Muscle of leg (tissue), 11 donors: Measurements from ENCODE around the gene MTHFR. TPM values are rescaled to one million over a fixed set of nuclear protein-coding genes. Genes with fewer than 3 reads are reported as not detected.
A peak's percentile ranks its signal among the peaks of the same experiment; 100 is the strongest.

Source experiments
- DNase-seq: peaks from one replicate; pipeline ENCODE4 v3.0.0; 2013
- H3K27ac ChIP-seq: one replicate; pipeline ENCODE4 v1.5.1; 2013; ENCODE audit warnings: mild to moderate bottlenecking, low read length, control low read depth
- H3K27me3 ChIP-seq: one replicate; pipeline ENCODE4 v1.6.1; 2013; ENCODE audit warnings: low read length; ENCODE audit not compliant: control insufficient read depth, insufficient read depth
- H3K36me3 ChIP-seq: one replicate; pipeline ENCODE4 v1.6.1; 2013; ENCODE audit warnings: low read length; ENCODE audit not compliant: control insufficient read depth, insufficient read depth
- H3K4me1 ChIP-seq: one replicate; pipeline ENCODE4 v1.6.1; 2013; ENCODE audit warnings: low read length; ENCODE audit not compliant: control insufficient read depth, insufficient read depth
- H3K4me3 ChIP-seq: one replicate; pipeline ENCODE4 v1.5.1; 2013; ENCODE audit warnings: low read length, control low read depth
- H3K9me3 ChIP-seq: replicated peaks from 2 replicates; pipeline ENCODE4 v1.6.1; 2013; ENCODE audit warnings: low read depth, low read length; ENCODE audit not compliant: control insufficient read depth
- WGBS: methylation state at CpG from one replicate; pipeline ENCODE4 v1.1.5; 2013; ENCODE audit warnings: missing lambda C conversion rate; ENCODE audit not compliant: insufficient coverage; 5-methylcytosine and 5-hydroxymethylcytosine counted together
- polyA plus RNA-seq, 8 donors: library from polyadenylated mRNA; unstranded; fragments of 120-200 nt; gene quantifications; one replicate each; pipeline versions ENCODE4 v1.2.1 to v1.2.3, GENCODE V29; 2013; ENCODE audit warnings: inconsistent platforms in 1 of 8, low replicate concordance in 1 of 8; ENCODE audit not compliant: insufficient read length in 8 of 8, insufficient read depth in 1 of 8
- total RNA-seq: library from RNA; stranded (reverse); fragments of 120-200 nt; gene quantifications from one replicate; pipeline ENCODE4 v1.2.4, GENCODE V29; 2013

MTHFR gene
- total and polyA plus RNA-seq, 9 donors = 23.8 to 50.1 (median 34.1) TPM

DNA sequence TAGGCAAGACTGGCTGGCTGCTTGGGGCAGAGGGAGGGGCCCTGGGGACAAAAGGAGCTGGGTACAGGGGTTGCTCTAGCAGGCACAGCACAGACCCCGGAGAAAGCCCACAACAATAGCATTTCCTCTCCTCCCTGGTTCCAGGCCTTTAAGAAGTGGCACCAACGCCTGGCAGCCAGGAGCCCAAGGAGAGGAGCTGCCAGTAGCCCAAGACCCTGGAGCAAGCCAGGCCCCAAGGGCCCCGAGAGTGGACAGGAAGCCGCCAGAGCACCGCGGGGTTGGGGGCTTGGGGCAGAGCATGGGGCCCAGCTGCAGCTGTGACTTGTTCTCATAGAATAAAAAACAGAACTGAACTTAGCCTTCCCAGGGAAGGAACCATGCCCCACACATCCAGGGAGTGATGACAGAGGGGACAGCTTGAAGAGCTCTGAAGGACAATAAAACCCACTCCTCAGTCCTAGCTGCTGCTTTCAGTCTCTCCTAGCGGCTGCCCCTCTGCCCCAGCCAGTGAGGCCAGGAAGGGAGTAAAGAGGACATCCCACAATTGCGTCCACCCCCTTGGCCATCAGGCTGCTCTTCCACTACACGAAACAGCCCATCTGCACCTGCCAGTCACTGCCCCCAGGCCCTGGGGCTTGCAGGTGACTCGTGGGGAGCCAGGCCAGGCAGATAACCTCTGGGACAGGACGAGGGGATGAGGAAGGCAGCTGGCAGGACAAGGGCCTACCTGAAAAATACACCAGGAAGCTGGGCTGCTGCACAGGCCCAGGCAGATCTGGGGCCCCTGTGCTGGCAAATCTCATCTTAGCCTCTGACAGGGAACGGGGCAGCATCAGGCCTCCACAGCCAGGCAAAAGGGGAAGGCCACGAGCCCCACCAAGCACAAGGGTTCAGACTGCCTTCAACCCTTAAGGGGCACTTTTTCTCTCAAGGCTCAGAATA lies 16.4 kb downstream of the MTHFR start:
- no peaks in the 10 kb centered on the region for H3K9me3 ChIP-seq
- no peaks in the 10 kb centered on the region for H3K27me3 ChIP-seq
- H3K27ac ChIP-seq = peak overlapping the region; percentile 96
- WGBS = 46% methylated on average over 6 of the region's 13 CpGs
- H3K4me1 ChIP-seq = peaks cover 84% of the 10 kb centered on the region
- no peak for DNase-seq
- H3K36me3 ChIP-seq = peaks cover 56% of the 10 kb centered on the region
- H3K4me3 ChIP-seq = peak overlapping the region; percentile 38

DNA sequence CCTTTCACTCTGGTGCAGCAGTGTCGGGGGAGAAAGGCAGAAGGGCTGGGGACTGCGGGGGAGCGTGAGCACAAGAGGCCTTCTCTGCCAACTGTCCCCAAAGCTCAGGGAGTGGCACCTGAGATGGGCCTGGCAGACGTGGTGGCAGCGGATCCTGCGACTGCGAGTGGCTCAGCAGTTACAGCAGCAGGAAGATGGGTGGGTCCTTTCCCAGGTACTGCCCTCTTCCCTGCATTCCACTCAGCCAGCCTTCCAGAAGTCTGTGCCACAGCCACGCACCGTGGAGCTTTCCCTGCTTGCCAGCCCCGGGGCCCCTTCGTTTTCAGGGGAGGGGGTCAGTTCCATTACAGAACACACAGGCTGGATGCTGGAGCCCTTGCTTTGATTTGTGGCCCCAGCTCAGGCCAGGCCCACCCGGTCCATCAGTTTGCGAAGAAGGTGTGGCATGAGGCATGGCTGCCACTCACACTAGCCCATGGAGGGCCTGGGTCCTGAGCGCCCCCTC lies 17.2 kb downstream of the MTHFR start:
- H3K27ac ChIP-seq = peak overlapping the region; percentile 96
- H3K4me1 ChIP-seq = peaks cover 85% of the 10 kb centered on the region
- no peak for DNase-seq
- WGBS = 80% methylated on average over 13 of the region's 14 CpGs
- no peaks in the 10 kb centered on the region for H3K27me3 ChIP-seq
- no peaks in the 10 kb centered on the region for H3K9me3 ChIP-seq
- peak overlapping the region; percentile 38 for H3K4me3 ChIP-seq
- peaks cover 48% of the 10 kb centered on the region for H3K36me3 ChIP-seq

GRCh38 chr1:11787804-11788436 lies 17.8 kb downstream of the MTHFR start:
- H3K9me3 ChIP-seq = no peaks in the 10 kb centered on the region
- H3K36me3 ChIP-seq = peaks cover 44% of the 10 kb centered on the region
- DNase-seq = no peak
- peak overlapping the region; percentile 96 for H3K27ac ChIP-seq
- H3K4me1 ChIP-seq = peaks cover 85% of the 10 kb centered on the region
- WGBS = 71% methylated on average over 13 of the region's 14 CpGs
- peak overlapping the region; percentile 38 for H3K4me3 ChIP-seq
- H3K27me3 ChIP-seq = no peaks in the 10 kb centered on the region

DNA sequence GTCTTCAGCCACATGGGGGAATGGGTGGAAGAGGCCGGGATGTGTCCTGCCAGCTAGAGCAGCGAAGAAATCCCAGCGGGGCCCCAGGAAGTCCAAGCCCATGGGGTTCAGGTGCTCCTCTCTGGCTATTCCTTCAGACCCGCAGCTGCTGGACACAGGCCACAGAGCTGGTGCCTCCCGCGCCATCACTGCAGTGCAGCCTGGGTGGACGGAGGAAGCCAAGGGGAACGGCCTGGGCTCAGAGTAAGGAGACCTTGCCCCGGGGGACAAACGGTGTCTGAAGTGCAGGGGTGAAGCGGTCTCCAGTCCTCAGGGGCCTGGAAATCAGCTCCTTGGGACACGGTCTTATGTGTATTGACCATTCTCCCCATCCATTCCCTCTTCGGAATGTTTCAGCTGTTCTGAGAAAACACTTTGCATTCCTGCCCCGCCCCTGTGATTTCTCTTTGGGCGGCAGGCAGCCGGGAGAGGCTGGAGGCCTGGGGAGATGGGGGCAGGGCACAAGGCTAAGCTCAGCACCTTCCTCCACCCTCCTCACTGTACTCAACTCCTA lies 18.4 kb downstream of the MTHFR start:
- 10% methylated on average over 14 of the region's 16 CpGs for WGBS

GRCh38 chr1:11786168-11786567 lies 19.6 kb downstream of the MTHFR start:
- H3K9me3 ChIP-seq = no peaks in the 10 kb centered on the region
- H3K4me1 ChIP-seq = peaks cover 68% of the 10 kb centered on the region
- H3K27me3 ChIP-seq = no peaks in the 10 kb centered on the region
- no peak for DNase-seq
- WGBS = 58% methylated on average over 3 of the region's 5 CpGs
- H3K4me3 ChIP-seq = no peak overlapping the region
- H3K27ac ChIP-seq = peak overlapping the region; percentile 96
- H3K36me3 ChIP-seq = peaks cover 28% of the 10 kb centered on the region

More for the DNA sequence above, 18.4 kb downstream of the MTHFR start:
- Histone ChIP-seq H3K9me3 (no peaks in the 10 kb centered on the region), H3K4me3 (peak overlapping the region; percentile 38), H3K27ac (peak overlapping the region; percentile 96), H3K27me3 (no peaks in the 10 kb centered on the region), H3K4me1 (peaks cover 80% of the 10 kb centered on the region), H3K36me3 (peaks cover 39% of the 10 kb centered on the region)
- peak; percentile 81 for DNase-seq

GRCh38 chr1:11784993-11785769 lies 20.6 kb downstream of the MTHFR start:
- no peaks in the 10 kb centered on the region for H3K9me3 ChIP-seq
- peak overlapping the region; percentile 28 for H3K4me3 ChIP-seq
- peaks cover 58% of the 10 kb centered on the region for H3K4me1 ChIP-seq
- H3K27me3 ChIP-seq = no peaks in the 10 kb centered on the region
- H3K27ac ChIP-seq = peak overlapping the region; percentile 13
- peak; percentile 67 for DNase-seq
- H3K36me3 ChIP-seq = peaks cover 18% of the 10 kb centered on the region
- 8% methylated on average over 21 of the region's 30 CpGs for WGBS

DNA sequence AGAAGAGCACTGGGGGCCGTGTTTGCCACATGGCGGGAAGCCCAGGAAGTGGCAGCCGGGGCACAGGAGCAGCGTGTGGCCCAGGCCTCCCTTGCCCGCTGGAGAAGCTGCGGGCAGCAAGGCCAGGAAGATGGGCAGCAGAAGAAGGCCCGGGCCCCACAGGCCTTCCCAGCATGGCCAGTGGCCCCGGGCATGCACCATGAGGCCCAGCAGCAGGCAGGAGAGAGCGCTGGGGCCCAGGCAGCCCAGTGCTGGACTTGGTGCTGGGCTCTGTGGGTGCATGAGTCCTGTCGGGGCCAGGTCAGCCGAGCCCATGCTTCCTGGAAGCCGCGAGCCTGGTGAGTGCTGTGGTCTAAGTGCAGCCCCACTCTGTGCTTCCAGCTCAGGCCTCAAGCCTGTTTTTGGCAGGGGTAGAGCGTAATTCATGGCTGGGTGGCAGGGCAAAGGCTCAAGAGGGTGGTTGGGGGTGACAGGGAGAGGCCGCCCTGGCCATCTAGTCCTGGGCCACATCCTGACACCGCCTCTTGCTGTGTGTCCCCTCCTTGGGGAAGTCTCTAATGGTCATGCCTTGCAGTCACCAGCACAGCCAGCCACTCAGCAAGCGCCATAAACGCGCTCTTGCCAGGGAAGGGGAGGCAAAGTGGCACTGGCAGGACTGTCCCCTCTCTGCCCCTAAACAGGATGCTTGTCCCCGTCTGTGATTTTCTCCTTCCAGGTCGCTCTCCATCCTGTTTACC lies 21.3 kb downstream of the MTHFR start:
- peak overlapping the region; percentile 29 for H3K27ac ChIP-seq
- no peak for DNase-seq
- no peaks in the 10 kb centered on the region for H3K9me3 ChIP-seq
- peaks cover 51% of the 10 kb centered on the region for H3K4me1 ChIP-seq
- H3K36me3 ChIP-seq = peaks cover 10% of the 10 kb centered on the region
- WGBS = 75% methylated on average over 17 of the region's 21 CpGs
- H3K4me3 ChIP-seq = peak overlapping the region; percentile 28
- H3K27me3 ChIP-seq = no peaks in the 10 kb centered on the region

GRCh38 chr1:11783556-11783955 lies 22.2 kb downstream of the MTHFR start:
- Histone ChIP-seq H3K27me3 (no peaks in the 10 kb centered on the region), H3K4me3 (no peak overlapping the region), H3K9me3 (no peaks in the 10 kb centered on the region), H3K27ac (no peak overlapping the region), H3K4me1 (peaks cover 42% of the 10 kb centered on the region), H3K36me3 (peaks cover 6% of the 10 kb centered on the region)
- no peak for DNase-seq
- whole genome bisulfite sequencing = 83% methylated on average over 1 of the region's 6 CpGs

DNA sequence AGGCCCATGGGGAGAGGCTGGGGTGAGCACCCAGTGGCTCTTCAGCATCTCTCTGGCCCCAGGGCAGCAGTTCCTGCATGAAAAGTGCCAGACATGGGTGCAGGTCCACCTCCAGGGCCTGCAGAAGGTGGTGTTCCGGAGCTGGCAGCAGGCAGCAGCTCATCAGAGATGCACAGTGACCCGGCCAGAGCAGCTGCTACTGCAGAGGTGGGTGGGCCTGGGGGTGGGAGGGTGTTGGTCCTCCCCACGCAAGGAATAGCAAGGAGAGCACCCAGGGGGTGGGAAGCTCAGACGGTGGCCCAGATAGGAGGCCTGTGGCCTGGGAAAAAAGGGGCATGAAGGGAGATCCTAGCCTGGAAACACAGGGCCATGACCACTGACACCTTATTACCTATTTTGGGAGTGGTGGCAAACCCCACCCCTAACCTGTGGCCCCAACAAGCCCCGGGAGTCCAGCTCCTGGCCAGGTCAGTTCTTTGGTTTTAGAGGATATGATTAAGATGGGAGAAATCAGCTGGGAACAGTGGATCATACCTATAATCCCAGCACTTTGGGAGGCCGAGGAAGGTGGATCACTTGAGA lies 23.5 kb downstream of the MTHFR start:
- Histone ChIP-seq H3K36me3 (no peaks in the 10 kb centered on the region), H3K4me1 (peaks cover 29% of the 10 kb centered on the region), H3K27me3 (no peaks in the 10 kb centered on the region), H3K27ac (no peak overlapping the region), H3K4me3 (no peak overlapping the region), H3K9me3 (no peaks in the 10 kb centered on the region)
- DNase-seq = no peak
- WGBS = 67% methylated on average over 3 of the region's 6 CpGs
